ENCODE results near the gene PPIL6.

Gene PPIL6

GRCh38 chr6:109356237-109356636 is 84.2 kb downstream of the PPIL6 start:
- ATAC-seq = no peak
- TF ChIP-seq ZFP30 (CRISPR knock-in tag; IDR thresholded peaks at IDR 0.05) (no peak), TOX (CRISPR knock-in tag; IDR thresholded peaks at IDR 0.05; ENCODE audit: borderline replicate concordance) (no peak), ZNF70 (CRISPR knock-in tag; IDR thresholded peaks at IDR 0.05) (no peak)

GRCh38 chr6:109351231-109352130 is 88.9 kb downstream of the PPIL6 start:
- TF ChIP-seq GLIS3 (CRISPR knock-in tag; IDR thresholded peaks at IDR 0.05) (no peak), ZNF70 (CRISPR knock-in tag; IDR thresholded peaks at IDR 0.05) (no peak), ZNF8 (CRISPR knock-in tag; IDR thresholded peaks at IDR 0.05) (no peak), TSHZ2 (CRISPR knock-in tag; IDR thresholded peaks at IDR 0.05) (no peak), ESRRG (CRISPR knock-in tag; IDR thresholded peaks at IDR 0.05) (no peak), TCF4 (CRISPR knock-in tag; IDR thresholded peaks at IDR 0.05; ENCODE audit: borderline replicate concordance) (no peak), OSR1 (CRISPR knock-in tag; IDR thresholded peaks at IDR 0.05) (no peak), BACH2 (CRISPR knock-in tag; IDR thresholded peaks at IDR 0.05; ENCODE audit: borderline replicate concordance) (no peak), ZC3H10 (CRISPR knock-in tag; IDR thresholded peaks at IDR 0.05) (no peak), POU6F1 (CRISPR knock-in tag; IDR thresholded peaks at IDR 0.05; ENCODE audit: borderline replicate concordance, low read depth) (no peak), CREB5 (CRISPR knock-in tag; IDR thresholded peaks at IDR 0.05; ENCODE audit: low read depth) (no peak), CSDC2 (CRISPR knock-in tag; IDR thresholded peaks at IDR 0.05) (no peak), CSRNP3 (CRISPR knock-in tag; IDR thresholded peaks at IDR 0.05) (no peak), ZNF565 (CRISPR knock-in tag; conservative IDR thresholded peaks at IDR 0.05; ENCODE audit: low read depth) (no peak), ISL1 (CRISPR knock-in tag; IDR thresholded peaks at IDR 0.05) (no peak), ARNTL (CRISPR knock-in tag; IDR thresholded peaks at IDR 0.05; ENCODE audit: borderline replicate concordance, low read depth) (no peak), ZFP3 (CRISPR knock-in tag; IDR thresholded peaks at IDR 0.05) (no peak), PPARA (CRISPR knock-in tag; IDR thresholded peaks at IDR 0.05; ENCODE audit: borderline replicate concordance) (no peak), RARB (CRISPR knock-in tag; IDR thresholded peaks at IDR 0.05) (no peak)
- TF ChIP-seq, protein P1, sequence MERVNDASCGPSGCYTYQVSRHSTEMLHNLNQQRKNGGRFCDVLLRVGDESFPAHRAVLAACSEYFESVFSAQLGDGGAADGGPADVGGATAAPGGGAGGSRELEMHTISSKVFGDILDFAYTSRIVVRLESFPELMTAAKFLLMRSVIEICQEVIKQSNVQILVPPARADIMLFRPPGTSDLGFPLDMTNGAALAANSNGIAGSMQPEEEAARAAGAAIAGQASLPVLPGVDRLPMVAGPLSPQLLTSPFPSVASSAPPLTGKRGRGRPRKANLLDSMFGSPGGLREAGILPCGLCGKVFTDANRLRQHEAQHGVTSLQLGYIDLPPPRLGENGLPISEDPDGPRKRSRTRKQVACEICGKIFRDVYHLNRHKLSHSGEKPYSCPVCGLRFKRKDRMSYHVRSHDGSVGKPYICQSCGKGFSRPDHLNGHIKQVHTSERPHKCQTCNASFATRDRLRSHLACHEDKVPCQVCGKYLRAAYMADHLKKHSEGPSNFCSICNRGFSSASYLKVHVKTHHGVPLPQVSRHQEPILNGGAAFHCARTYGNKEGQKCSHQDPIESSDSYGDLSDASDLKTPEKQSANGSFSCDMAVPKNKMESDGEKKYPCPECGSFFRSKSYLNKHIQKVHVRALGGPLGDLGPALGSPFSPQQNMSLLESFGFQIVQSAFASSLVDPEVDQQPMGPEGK (CRISPR knock-in tag; IDR thresholded peaks at IDR 0.05; ENCODE audit: borderline replicate concordance) = no peak
- ATAC-seq = no peak
